ENCODE results near the gene HORMAD1. TPM values are rescaled to one million over a fixed set of nuclear protein-coding genes. Genes with fewer than 3 reads are reported as not detected.
"Not testable (repeated sequence)": the region's sequence is repeated elsewhere in the genome, so short reads cannot be mapped to it uniquely, and the experiment has no call there.

Gene HORMAD1
- polyA plus RNA-seq (2013, experiment 1 of 2; ENCODE audit: insufficient read length): not detected
- not detected for polyA plus RNA-seq (2013, experiment 2 of 2; ENCODE audit: insufficient read length)

DNA sequence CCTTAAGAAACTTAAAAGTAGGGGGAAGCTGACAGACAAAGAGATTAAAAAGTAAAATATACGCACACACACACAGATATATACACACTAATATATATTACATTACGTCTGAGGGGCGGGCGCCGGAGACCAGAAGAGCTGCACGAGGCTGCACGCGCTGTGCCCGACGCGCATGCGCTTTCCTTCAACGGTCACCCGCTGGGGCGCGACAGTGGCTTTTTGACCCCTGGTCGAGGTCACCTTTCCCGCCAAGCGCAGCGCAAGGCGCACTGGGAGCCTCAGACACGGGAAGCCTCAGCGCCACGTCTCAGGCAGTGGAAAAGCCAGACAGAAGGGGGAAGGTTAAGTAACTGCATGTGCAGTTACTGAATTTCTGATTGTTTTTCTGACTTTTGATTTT lies at the start of gene HORMAD1:
Gene HORMAD1, minus strand, starts transcription at position 193 of the 400 bp plus-strand sequence. CDS start 1,390 bp downstream, outside the sequence.
- DNase-seq: no peak

DNA sequence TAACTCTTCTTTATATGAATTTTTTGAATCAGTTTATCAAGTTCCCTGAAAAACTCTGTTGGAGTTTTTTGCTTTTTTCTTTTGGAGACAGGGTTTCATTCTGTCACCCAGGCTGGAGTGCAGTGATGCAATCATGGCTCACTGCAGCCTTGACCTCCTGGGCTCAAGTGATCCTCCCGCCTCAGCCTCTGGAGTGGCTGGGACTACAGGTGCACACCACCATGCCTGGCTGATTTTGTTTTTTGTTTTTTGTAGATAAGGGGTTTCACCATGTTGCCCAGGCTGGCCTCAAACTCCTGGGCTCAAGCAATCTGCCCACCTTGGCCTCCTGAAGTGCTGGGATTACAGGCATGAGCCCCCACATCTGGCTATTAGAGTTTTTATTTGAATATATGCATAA lies 47.0 kb upstream of the HORMAD1 start:
- not testable (repeated sequence) for DNase-seq

- DNase-seq: not testable (repeated sequence)
These were observed 45.2 kb upstream of the HORMAD1 start for GRCh38 chr1:150765977-150766301.

DNA sequence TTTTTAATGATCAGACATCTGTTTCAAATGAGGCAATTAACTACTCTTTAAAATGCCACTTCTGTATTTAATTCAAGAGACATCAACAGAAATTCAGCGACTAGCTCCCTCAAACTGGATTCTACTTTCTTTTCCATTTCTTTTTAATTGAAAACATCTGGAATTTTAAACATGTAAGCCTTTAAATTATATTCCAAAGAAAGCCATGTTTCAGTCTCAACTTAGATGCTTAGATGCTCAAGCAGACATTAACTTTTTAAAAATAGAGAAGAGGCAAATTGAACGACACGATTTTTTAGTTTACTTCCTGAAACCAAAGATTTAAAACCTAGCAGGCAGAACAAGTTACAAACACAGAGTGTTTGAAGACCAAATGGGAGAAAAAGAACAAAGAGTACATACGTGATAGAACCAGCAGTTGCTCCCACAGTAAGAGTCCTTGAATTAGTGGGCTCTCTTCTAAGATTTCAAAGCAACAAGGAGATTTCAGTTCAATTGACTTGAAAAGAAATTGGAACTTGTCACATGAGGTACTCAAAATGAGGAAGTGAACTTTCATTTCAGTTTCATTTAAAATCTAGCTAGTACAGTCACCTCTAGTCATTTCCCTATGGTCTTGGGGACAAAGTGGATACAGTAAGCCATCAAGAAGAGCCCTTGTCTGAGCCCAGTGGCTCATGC lies 44.7 kb upstream of the HORMAD1 start, which contains the start of gene CTSS:
Gene CTSS, minus strand, starts transcription at position 483 of the 681 bp plus-strand sequence. CDS start 1,015 bp downstream, outside the sequence.
- DNase-seq: peak; percentile 9

DNA sequence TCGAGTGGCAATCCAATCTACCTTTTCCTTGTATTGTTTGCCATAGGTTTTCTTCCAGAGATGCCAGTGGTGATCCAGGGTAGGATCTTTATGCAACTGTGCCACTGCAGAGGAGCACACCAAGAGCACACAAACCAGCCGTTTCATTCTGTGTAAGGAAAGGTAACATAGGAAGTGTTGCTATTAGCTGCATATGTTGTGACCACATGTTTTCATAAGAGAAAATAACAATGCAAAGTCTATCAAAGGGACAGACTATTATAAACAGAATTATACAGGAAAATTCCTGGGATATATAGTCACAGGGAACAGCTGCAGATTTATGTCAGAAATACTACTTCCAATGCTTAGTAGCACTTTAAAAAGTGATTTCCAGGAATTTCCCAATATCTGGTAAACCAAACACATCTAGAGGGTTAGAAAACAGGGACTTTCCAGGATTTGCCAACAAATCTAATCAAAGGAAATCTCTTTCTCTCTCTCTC lies 44.0 kb upstream of the HORMAD1 start:
- peak; percentile 55 for DNase-seq

- no peak for DNase-seq
These were observed 42.3 kb upstream of the HORMAD1 start for GRCh38 chr1:150763018-150763417.

- DNase-seq: no peak
These were observed 41.9 kb upstream of the HORMAD1 start for GRCh38 chr1:150762552-150762951.

DNA sequence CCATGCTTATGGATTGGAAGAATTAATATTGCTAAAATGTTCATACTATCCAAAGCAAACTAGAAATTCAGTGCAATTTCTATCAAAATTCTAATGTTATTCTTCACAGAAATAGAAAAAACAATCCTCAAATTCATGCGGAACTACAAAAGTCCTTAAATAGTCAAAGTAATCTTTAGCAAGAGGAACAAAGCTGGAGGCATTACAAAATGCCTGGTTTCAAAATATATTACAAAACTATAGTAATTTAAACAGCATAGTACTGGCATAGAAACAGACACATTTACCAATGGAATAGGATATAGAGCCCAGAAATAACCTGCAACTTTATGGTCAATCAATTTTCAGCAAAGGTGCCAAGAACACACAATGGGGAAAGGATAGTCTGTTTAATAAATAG lies 41.1 kb upstream of the HORMAD1 start:
- DNase-seq: no peak

DNA sequence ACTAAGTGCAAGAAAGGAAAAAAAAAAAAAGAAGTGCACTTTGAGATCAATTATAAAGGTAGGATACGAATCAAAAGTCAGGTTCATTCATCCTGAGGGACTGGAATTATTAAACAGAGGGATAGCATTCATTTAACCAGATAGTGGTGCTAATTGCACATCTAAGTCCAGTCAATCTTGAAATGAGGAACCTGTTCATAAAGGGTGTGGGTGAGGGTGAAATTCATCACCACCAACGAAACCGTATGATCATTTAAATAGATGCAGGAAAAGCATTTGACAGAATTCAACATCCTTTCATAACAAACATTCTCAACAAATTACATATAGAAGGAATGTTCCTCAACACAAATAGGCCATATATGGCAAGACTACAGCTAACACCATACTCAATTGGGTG lies 39.3 kb upstream of the HORMAD1 start:
- no peak for DNase-seq

GRCh38 chr1:150753416-150753815 lies 32.7 kb upstream of the HORMAD1 start:
- no peak for DNase-seq

GRCh38 chr1:150751443-150751842 lies 30.7 kb upstream of the HORMAD1 start:
- DNase-seq: no peak

DNA sequence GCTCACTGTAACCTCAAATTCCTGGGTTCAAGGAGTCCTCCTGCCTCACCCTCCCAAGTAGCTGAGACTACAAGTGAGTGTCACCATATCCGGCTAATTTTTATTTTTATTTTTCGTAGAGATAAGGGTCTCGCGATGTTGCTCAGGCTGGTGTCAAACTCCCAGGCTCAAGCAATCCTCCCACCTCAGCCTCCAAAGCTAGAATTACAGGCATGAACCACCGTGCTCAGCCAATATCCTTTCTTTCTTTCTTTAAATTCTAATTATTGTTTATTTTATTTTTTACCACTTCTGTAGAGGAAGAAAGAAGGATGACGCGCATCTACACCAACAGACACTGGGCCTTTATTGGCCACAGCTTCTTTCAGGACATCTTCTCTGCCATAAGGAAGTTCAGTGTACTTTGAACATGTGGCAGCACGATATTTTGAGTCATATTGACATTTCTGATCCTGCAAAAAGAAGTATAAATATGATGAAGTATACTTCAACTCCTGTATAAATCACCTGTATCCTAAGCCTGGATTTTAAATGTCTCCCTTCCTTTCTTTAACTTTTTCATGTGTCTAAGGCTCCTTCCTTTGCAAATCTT lies 29.1 kb upstream of the HORMAD1 start:
- no peak for DNase-seq

DNA sequence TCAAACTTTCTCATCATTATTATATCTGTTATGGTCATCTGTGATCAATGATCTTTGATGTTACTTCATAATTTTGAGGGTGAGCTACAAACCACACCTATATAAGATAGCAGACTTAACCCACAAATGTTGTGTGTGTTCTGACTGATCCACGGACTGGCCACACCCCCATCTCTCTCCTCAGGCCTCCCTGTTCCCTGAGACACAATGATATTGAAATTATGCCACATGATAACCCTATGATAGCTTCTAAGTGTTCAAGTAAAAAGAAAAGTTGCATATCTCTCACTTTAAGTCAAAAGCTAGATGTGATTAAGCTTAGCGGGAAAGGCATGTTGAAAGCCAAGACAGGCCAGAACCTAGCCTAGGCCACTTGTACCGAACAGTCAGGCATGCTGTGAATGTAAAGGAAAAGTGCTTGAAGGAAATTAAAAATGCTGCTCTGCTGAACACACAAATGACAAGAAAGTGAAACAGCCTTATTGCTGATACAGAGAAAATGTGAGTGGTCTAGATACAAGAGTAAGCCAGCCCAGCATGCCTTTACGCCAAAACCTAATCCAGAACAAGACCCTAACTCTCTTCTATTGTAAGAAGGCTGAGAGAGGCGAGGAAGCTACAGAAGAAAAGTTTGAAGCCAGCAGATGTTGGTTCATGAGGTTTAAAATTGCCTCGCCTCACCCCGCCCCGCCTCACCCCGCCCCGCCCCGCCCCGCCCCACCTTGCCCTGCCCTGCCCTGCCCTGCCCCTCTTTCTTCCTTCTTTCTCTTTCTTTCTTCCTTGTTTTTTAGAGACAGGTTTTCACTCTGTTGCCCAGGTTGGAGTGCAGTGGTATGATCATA lies 28.4 kb upstream of the HORMAD1 start:
- DNase-seq: no peak

DNA sequence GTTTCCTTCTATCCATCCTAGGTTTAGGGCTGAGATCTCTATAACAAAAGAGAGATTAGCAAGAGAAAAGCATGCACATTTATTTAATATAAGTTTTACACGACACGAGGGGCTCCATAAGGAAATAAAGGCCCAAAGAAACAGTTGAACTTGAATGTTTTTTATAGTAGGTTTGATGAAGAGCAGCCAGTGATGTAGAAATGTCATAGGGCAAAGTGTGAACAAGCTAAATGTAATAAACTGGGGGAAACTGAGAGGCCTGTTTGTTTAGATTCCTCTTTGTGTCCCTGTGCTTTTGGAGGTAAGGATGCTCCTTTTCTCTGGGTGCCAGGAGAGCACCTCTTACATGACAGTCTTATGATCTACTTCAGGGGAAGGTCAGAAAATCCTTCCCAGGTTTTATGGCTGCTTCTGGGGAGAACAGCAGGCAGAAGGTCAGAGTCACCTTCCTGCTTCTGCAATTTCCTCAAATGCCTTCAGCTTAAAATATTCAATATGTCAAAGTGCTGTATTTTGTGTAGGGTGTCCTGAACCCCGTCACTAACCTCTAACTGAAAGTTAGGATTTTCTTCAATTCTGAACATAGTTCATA lies 9.5 kb upstream of the HORMAD1 start:
- no peak for DNase-seq

DNA sequence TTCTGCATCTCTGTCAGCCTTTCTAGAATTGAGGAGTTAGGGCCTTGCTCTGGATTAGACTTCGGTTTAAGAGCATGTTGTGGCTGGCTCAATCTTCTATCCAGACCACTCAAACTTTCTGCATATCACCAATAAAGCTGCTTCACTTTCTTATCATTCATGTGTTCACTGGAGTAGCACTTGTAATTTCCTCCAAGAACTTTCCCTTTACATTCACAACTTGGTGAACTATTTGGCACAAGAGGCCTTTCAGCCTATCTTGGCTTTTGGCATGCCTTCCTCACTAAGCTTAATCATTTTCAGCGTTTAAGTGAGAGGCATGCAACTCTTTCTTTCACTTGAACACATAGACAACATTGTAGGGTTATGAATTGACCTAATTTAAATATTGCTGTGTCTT lies 3.6 kb upstream of the HORMAD1 start:
- no peak for DNase-seq

DNA sequence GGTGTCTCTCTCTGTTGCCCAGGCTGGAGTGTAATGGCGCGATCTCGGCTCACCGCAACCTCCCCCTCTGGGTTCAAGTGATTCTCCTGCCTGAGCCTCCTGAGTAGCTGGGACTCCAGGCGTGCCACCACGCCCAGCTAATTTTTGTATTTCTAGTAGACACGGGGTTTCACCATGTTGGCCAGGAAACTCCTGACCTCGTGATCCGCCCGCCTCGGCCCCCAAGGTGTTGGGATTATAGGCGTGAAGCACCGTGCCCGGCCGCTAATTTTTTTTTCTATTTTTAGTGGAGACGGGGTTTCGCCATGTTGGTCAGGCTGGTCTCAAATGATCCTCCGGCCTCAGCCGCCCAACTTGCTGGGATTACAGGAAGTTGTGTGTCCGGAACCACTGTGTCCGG lies 597 bp downstream of the HORMAD1 start:
- DNase-seq: no peak

DNA sequence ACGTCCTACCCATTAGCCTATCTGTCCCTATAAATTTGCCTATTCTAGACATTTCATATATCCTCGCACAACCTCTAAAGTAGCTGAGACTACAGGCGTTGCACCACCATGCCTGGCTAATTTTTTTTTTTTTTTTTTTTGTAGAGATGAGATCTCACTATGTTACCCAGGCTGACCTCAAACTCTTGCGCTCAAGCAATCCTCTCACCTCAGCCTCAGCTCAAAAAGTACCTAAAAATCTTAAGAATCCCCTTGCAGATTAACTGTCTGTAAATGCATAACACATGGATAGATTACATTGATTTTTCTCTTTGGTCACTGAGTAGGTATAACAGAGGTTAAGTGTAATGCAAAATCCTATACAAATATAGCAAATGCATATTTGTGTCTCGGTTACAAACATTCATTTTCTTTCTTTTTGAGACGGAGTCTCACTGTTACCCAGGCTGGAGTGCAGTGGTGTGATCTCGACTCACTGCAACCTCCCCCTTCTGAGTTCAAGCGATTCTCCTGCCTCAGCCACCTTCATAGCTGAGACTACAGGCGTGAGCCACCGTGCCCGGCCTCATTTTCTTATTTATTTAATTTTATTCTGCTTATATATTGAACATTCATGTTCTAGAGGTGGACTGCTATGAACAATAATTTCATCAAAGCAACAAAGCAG lies 2.3 kb downstream of the HORMAD1 start:
- DNase-seq: no peak

- DNase-seq: not testable (repeated sequence)
These were observed 11.7 kb downstream of the HORMAD1 start for GRCh38 chr1:150709031-150709430.

DNA sequence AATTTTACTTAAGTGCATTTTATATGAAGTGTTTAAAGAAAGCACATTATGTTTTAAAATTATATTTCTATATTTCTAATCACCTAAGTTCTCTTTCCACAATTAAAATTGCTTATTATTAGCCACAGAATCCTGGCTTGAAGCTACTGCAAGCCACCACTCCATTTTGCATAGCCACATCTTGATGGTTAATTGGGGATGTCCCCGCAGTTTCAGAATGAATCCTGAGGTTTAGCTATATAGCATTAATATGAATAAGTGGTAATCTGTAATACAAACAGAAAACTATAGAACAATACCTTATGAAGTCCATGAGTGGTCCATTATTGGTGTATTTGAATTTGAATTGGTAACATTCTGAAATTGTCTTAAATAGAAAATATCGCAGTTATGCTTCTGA lies 12.1 kb downstream of the HORMAD1 start:
- DNase-seq: no peak

GRCh38 chr1:150706091-150706490 lies 14.6 kb downstream of the HORMAD1 start:
- DNase-seq: no peak

- no peak for DNase-seq
These were observed 17.3 kb downstream of the HORMAD1 start for GRCh38 chr1:150703427-150703826.

Data from fibroblast of skin of back (primary cell).